CD4-positive, alpha-beta T cell (primary cell): Measurements from ENCODE around the gene LGR4. TPM values are rescaled to one million over a fixed set of nuclear protein-coding genes. Genes with fewer than 3 reads are reported as not detected.

Source experiments
- ATAC-seq: fragments of 200-7000 bp; cut with Tn5 transposase; one replicate; pipeline ENCODE4 v1.10.0; 2022; ENCODE audit warnings: mild to moderate bottlenecking; ENCODE audit not compliant: poor library complexity
- CTCF ChIA-PET: fragments of 350-600 bp; sonication (Branson Sonifier 250); formaldehyde crosslinking; loops from one replicate; lab custom pipeline; 2021; ENCODE audit warnings: antibody characterized with exemption, inconsistent platforms; lab: Charles Lee
- POLR2A ChIA-PET: fragments of 350-600 bp; sonication (Branson Sonifier 250); formaldehyde crosslinking; loops from one replicate; lab custom pipeline; 2021; ENCODE audit warnings: antibody characterized with exemption, inconsistent platforms; lab: Charles Lee
- DNase-seq, 14 experiments: peaks; one replicate each; pipeline ENCODE4 v3.0.0-alpha.2; 2013 to 2020; ENCODE audit warnings: mixed read lengths in 2 of 14
- H3K27ac ChIP-seq, 2 donors: one replicate each; pipeline versions ENCODE4 v1.5.1 to v1.7.0; 2013; ENCODE audit warnings: low read length in 2 of 2, low read depth in 1 of 2, mild to moderate bottlenecking in 1 of 2
- H3K27me3 ChIP-seq, 2 experiments: 1 replicate in 1 of 2; 2 replicates in 1 of 2; pipeline versions ENCODE4 v1.6.1 to v1.7.0; 2013; ENCODE audit warnings: low read length in 2 of 2, control low read depth in 1 of 2, mild to moderate bottlenecking in 1 of 2, moderate library complexity in 1 of 2; ENCODE audit not compliant: insufficient read depth in 2 of 2, control insufficient read depth in 1 of 2
- H3K36me3 ChIP-seq: one replicate; pipeline ENCODE4 v1.6.1; 2013; ENCODE audit warnings: low read length, control low read depth; ENCODE audit not compliant: insufficient read depth
- H3K4me1 ChIP-seq: one replicate; pipeline ENCODE4 v1.6.1; 2013; ENCODE audit warnings: low read length, control low read depth; ENCODE audit not compliant: insufficient read depth
- H3K4me3 ChIP-seq: one replicate; pipeline ENCODE4 v1.5.1; 2013; ENCODE audit warnings: mild to moderate bottlenecking, low read length, moderate library complexity
- H3K9me3 ChIP-seq, 2 experiments: 1 replicate in 1 of 2; 2 replicates in 1 of 2; pipeline versions ENCODE4 v1.6.1 to v1.7.0; 2013; ENCODE audit warnings: low read length in 2 of 2, mild to moderate bottlenecking in 2 of 2, control low read depth in 1 of 2, moderate library complexity in 1 of 2; ENCODE audit not compliant: control insufficient read depth in 1 of 2, insufficient read depth in 1 of 2
- H3K27ac Mint-ChIP-seq: one replicate; pipeline ENCODE4 v1.8.0; 2020; ENCODE audit warnings: mixed read lengths
- H3K27me3 Mint-ChIP-seq: one replicate; pipeline ENCODE4 v1.8.0; 2021; ENCODE audit warnings: mixed read lengths
- H3K36me3 Mint-ChIP-seq: one replicate; pipeline ENCODE4 v1.8.0; 2021; ENCODE audit warnings: low read depth, mixed read lengths
- H3K4me1 Mint-ChIP-seq: one replicate; pipeline ENCODE4 v1.8.0; 2021; ENCODE audit warnings: low read depth, mixed read lengths
- H3K4me3 Mint-ChIP-seq: one replicate; pipeline ENCODE4 v1.8.0; 2020; ENCODE audit warnings: mild to moderate bottlenecking, mixed read lengths
- H3K9me3 Mint-ChIP-seq: one replicate; pipeline ENCODE4 v1.8.0; 2020; ENCODE audit warnings: mixed read lengths
- intact Hi-C, 2 experiments: fragments of 100-400 bp; cut with DNase I in 1 of 2; cut with micrococcal nuclease in 1 of 2; formaldehyde crosslinking; loops; one replicate each; pipeline versions ENCODE4 v1.15.1 to v1.9.0; 2023 to 2025; cut with DNase I, micrococcal nuclease
- microRNA-seq: library from miRNA; unstranded; fragments of <30 nt; microRNA quantifications from one replicate; pipeline ENCODE4 v1.2.0, GENCODE V29; 2021; ENCODE audit warnings: borderline microRNAs expressed, borderline replicate concordance
- total RNA-seq, 174 experiments: library from RNA in 2 of 174; stranded (reverse) in 2 of 174; gene quantifications; one replicate each; pipeline ENCODE4 v1.2.3 and lab custom pipeline; 2021 to 2026
- TF ChIP-seq, protein P1 (sequence below): fragments of 200-600 bp; IDR thresholded peaks from one replicate; pipeline ENCODE4 v1.8.0; 2022; ENCODE audit warnings: antibody characterized with exemption, mild to moderate bottlenecking

Gene LGR4
- total RNA-seq, 2 experiments from 2014 or later, result 0.69 to 0.87 TPM

DNA sequence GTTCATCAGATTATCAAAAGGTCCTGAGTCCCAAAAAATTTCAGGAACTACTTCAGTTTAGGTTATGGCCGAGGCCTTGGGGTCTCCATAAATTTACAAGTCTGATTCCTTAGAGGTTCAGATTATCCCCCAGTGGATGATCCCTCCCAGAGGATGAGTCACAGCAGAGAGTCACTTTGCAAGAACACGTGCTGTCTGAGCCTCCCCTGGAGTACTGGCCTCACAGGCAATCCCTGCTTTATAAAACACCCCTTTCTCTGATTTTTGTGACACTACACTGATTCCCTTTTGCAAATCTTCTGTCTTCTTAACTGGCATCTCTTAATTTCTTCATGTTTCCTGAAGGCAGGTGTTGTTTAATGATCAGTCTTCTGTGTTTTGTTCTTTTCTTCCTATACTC is 154.8 kb downstream of the LGR4 start:
- DNase-seq, result no peak
- Histone ChIP-seq H3K4me3 (no peak overlapping the region), H3K9me3 (no peaks in the 10 kb centered on the region), H3K4me1 (no peaks in the 10 kb centered on the region), H3K27me3 (no peaks in the 10 kb centered on the region), H3K36me3 (no peaks in the 10 kb centered on the region), H3K27ac (no peak overlapping the region)
- Mint-ChIP-seq H3K27me3 (no peaks in the 10 kb centered on the region), H3K4me1 (no peaks in the 10 kb centered on the region), H3K27ac (no peak overlapping the region), H3K4me3 (no peak overlapping the region), H3K9me3 (no peaks in the 10 kb centered on the region), H3K36me3 (no peaks in the 10 kb centered on the region)
- ChIA-PET CTCF (no interaction called here), POLR2A (no interaction called here)
- intact Hi-C loops, result no loop called here
- ATAC-seq, result no peak
- TF ChIP-seq, protein P1, sequence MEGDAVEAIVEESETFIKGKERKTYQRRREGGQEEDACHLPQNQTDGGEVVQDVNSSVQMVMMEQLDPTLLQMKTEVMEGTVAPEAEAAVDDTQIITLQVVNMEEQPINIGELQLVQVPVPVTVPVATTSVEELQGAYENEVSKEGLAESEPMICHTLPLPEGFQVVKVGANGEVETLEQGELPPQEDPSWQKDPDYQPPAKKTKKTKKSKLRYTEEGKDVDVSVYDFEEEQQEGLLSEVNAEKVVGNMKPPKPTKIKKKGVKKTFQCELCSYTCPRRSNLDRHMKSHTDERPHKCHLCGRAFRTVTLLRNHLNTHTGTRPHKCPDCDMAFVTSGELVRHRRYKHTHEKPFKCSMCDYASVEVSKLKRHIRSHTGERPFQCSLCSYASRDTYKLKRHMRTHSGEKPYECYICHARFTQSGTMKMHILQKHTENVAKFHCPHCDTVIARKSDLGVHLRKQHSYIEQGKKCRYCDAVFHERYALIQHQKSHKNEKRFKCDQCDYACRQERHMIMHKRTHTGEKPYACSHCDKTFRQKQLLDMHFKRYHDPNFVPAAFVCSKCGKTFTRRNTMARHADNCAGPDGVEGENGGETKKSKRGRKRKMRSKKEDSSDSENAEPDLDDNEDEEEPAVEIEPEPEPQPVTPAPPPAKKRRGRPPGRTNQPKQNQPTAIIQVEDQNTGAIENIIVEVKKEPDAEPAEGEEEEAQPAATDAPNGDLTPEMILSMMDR, result no peak

Small RNA genes within 50 kb of the gene (microRNA-seq; reads per million reads assigned to microRNA genes)
- not detected for gene MIR8087

Other genes starting within 250 kb of the LGR4 start
- 1 to 10 TPM; 1.3 to 1.6 TPM for gene CCDC34, start 109.6 kb downstream of the LGR4 start, total RNA-seq
- 10 to 100 TPM; 27.1 to 27.6 TPM for gene LIN7C, start 34.0 kb upstream of the LGR4 start, total RNA-seq
- gene BDNF, start 227.7 kb upstream of the LGR4 start, total RNA-seq, result not detected